Endothelial cell of umbilical vein (primary cell): ENCODE data around the gene CFAP77. TPM values are rescaled to one million over a fixed set of nuclear protein-coding genes. Genes with fewer than 3 reads are reported as not detected.

Experiments
- BruUV-seq: library from RNA; stranded (reverse); fragments of 400-500 nt; replicated peaks from 2 replicates; lab custom pipeline; 2021; lab: Mats Ljungman, UMichigan
- CTCF ChIA-PET: fragments of 300-600, 350-600 bp; sonication (Branson Sonifier 250); formaldehyde crosslinking; loops from one replicate; lab custom pipeline; 2021; ENCODE audit warnings: antibody characterized with exemption, inconsistent platforms; lab: Charles Lee
- POLR2A ChIA-PET: fragments of 300-600, 350-600 bp; sonication (Branson Sonifier 250); formaldehyde crosslinking; loops from one replicate; lab custom pipeline; 2021; ENCODE audit warnings: antibody characterized with exemption, inconsistent platforms; lab: Charles Lee
- DNase-seq: peaks from one replicate; pipeline ENCODE4 v3.0.0-alpha.2; 2011; ENCODE audit warnings: low read depth, low spot score
- FAIRE-seq: peaks from 2 replicates; lab custom pipeline; 2011; peaks lifted over from hg19 to GRCh38; lab: Jason Lieb, UNC
- H2AFZ ChIP-seq: 2 replicates; pipeline ENCODE4 v1.6.0; 2012; ENCODE audit warnings: low read depth, low read length, control low read depth, inconsistent platforms
- H3K27ac ChIP-seq: 2 replicates; pipeline ENCODE4 v1.5.1; 2011; ENCODE audit warnings: low read depth, mild to moderate bottlenecking, control low read depth, low read length, moderate library complexity; ENCODE audit not compliant: insufficient read depth
- H3K27me3 ChIP-seq, 2 experiments: 2 replicates each; pipeline versions ENCODE4 v1.6.0 to v1.6.1; 2011; ENCODE audit warnings: low read length in 2 of 2, mixed read lengths in 1 of 2; ENCODE audit not compliant: control insufficient read depth in 2 of 2, insufficient read depth in 2 of 2
- H3K36me3 ChIP-seq, 2 experiments: 2 replicates in 1 of 2; 3 replicates in 1 of 2; pipeline ENCODE4 v1.5.1; 2011; ENCODE audit warnings: low read length in 2 of 2, mild to moderate bottlenecking in 1 of 2, moderate library complexity in 1 of 2; ENCODE audit not compliant: control insufficient read depth in 2 of 2, insufficient read depth in 2 of 2; ENCODE audit errors: extremely low read depth in 1 of 2
- H3K4me1 ChIP-seq: 3 replicates; pipeline ENCODE4 v1.5.1; 2011; ENCODE audit warnings: mild to moderate bottlenecking, low read length; ENCODE audit not compliant: control insufficient read depth, insufficient read depth; ENCODE audit errors: extremely low read depth
- H3K4me2 ChIP-seq: 2 replicates; pipeline ENCODE4 v1.6.1; 2011; ENCODE audit warnings: low read length, control low read depth, mixed read lengths; ENCODE audit not compliant: insufficient read depth
- H3K4me3 ChIP-seq, 3 experiments: fragments of 200-600 bp in 1 of 3; sonication (generic), shearing (Covaris generic) in 1 of 3; replicated peaks in 1 of 3; 2 replicates each; pipeline ENCODE4 v1.5.1; 2011 to 2016; ENCODE audit warnings: control low read depth in 3 of 3, low read length in 3 of 3, mild to moderate bottlenecking in 2 of 3, inconsistent platforms in 1 of 3, low read depth in 1 of 3, moderate library complexity in 1 of 3; ENCODE audit not compliant: insufficient read depth in 1 of 3
- H3K79me2 ChIP-seq: 2 replicates; pipeline ENCODE4 v1.6.0; 2012; ENCODE audit warnings: low read length, inconsistent platforms; ENCODE audit not compliant: control insufficient read depth, insufficient read depth
- H3K9ac ChIP-seq: replicated peaks from 2 replicates; pipeline ENCODE3; 2011; ENCODE audit warnings: low read length, control low read depth; ENCODE audit not compliant: insufficient read depth; ENCODE audit errors: extremely low read depth
- H3K9me1 ChIP-seq: replicated peaks from 3 replicates; pipeline ENCODE4 v1.6.0; 2011; ENCODE audit warnings: mild to moderate bottlenecking, low read length; ENCODE audit not compliant: control insufficient read depth, insufficient read depth; ENCODE audit errors: extremely low read depth
- H3K9me3 ChIP-seq: replicated peaks from 2 replicates; pipeline ENCODE4 v1.5.1; 2012; ENCODE audit warnings: low read length, inconsistent platforms; ENCODE audit not compliant: control insufficient read depth, insufficient read depth
- H4K20me1 ChIP-seq: replicated peaks from 2 replicates; pipeline ENCODE3; 2011; ENCODE audit warnings: mild to moderate bottlenecking, low read length; ENCODE audit not compliant: control insufficient read depth, insufficient read depth; ENCODE audit errors: extremely low read depth
- EZH2 ChIP-seq: IDR thresholded peaks from 2 replicates; pipeline ENCODE4 v1.6.1; 2012; ENCODE audit warnings: borderline replicate concordance, low read depth, mild to moderate bottlenecking, moderate library complexity, low read length, inconsistent platforms; ENCODE audit not compliant: severe bottlenecking
- FOS ChIP-seq: IDR thresholded peaks from 2 replicates; pipeline ENCODE4 v1.6.1; 2011; ENCODE audit warnings: mild to moderate bottlenecking, low read length, moderate library complexity, borderline replicate concordance; ENCODE audit not compliant: insufficient read depth
- GATA2 ChIP-seq: IDR thresholded peaks from 2 replicates; pipeline ENCODE4 v1.7.0; 2011; ENCODE audit warnings: low read depth, mild to moderate bottlenecking, moderate library complexity, mixed read lengths, low read length; ENCODE audit not compliant: insufficient read length, insufficient read depth
- JUN ChIP-seq: IDR thresholded peaks from 2 replicates; pipeline ENCODE4 v1.6.1; 2011; ENCODE audit warnings: borderline replicate concordance, low read depth; ENCODE audit not compliant: insufficient read length, insufficient read depth
- MYC ChIP-seq: IDR thresholded peaks from one replicate; pipeline ENCODE4 v1.6.1; 2011; ENCODE audit warnings: mild to moderate bottlenecking, low read depth, low read length
- POLR2A ChIP-seq: IDR thresholded peaks from 2 replicates; pipeline ENCODE4 v1.6.1; 2012; ENCODE audit warnings: low read depth, mild to moderate bottlenecking, control low read depth, low read length
- POLR2AphosphoS5 ChIP-seq: IDR thresholded peaks from 2 replicates; pipeline ENCODE4 v1.6.1; 2012; ENCODE audit warnings: low read depth, mild to moderate bottlenecking, control low read depth, low read length, moderate library complexity; ENCODE audit not compliant: insufficient read depth
- dilution Hi-C: fragments of 300-500 bp; cut with MboI; formaldehyde crosslinking; loops from one replicate; pipeline ENCODE4 v1.15.0; 2019; ENCODE audit warnings: low sequenced_read_pairs; ENCODE audit not compliant: extremely low pct_ligation_motif_present
- intact Hi-C: fragments of 100-400 bp; cut with micrococcal nuclease; formaldehyde crosslinking; loops from one replicate; pipeline ENCODE4 v1.10.0; 2022
- polyA plus RNA-seq, 4 experiments: library from polyadenylated mRNA; depleted of rRNA in 3 of 4; stranded (reverse) in 3 of 4; unstranded in 1 of 4; fragments of >200 nt; gene quantifications; 2 replicates each; pipeline versions ENCODE4 v1.2.1 to v1.2.3, GENCODE V29; 2011 to 2012; ENCODE audit warnings: missing spikeins in 1 of 4
- total RNA-seq: library from RNA; stranded (reverse); gene quantifications from 2 replicates; pipeline ENCODE4 v1.2.3, GENCODE V29; 2021
- TF ChIP-seq, protein P1 (sequence below): IDR thresholded peaks from 2 replicates; pipeline ENCODE4 v1.6.1; 2011; ENCODE audit not compliant: insufficient read depth, insufficient read length
- TF ChIP-seq, protein P2 (sequence below), 2 donors: IDR thresholded peaks; 1 replicate in 1 of 2; 2 replicates in 1 of 2; pipeline ENCODE4 v1.5.1; 2011; ENCODE audit warnings: low read length in 2 of 2, mild to moderate bottlenecking in 2 of 2, moderate library complexity in 2 of 2, control low read depth in 1 of 2, inconsistent platforms in 1 of 2, low read depth in 1 of 2; ENCODE audit not compliant: insufficient read depth in 1 of 2; ENCODE audit errors: extremely low read depth in 1 of 2

The CFAP77 gene
- total and polyA plus RNA-seq, 2 donors (not counting 3 experiments of a cell fraction or from before 2014, with no cell fraction given), result not detected

DNA sequence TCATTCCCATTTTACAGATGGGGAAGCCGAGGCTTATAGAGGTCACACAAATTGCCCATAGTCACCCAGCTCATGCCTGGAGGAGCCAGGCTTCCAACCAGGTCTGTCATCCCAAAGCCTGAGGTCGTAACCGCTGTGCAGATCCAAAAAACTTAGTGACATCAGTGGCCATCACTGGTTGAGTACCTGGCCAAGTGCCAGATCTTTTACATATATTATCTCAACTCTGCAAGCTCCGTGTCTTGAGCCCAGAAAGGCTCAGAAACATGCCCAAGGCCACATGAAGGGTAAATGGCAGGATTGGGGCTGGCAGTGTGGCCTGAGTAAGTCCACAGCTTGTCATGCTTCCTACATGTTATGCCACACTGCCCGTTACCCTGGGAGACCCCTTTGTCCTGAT lies 13.5 kb downstream of the CFAP77 start:
- BruUV-seq, result no TSS peak
- no peak overlapping the region for H3K27ac ChIP-seq
- no peaks in the 10 kb centered on the region for H3K36me3 ChIP-seq
- DNase-seq, result no peak
- no peaks in the 10 kb centered on the region for H3K9me1 ChIP-seq
- intact Hi-C loops (no loop called here), dilution Hi-C loops (no loop called here)
- TF ChIP-seq MYC (no peak), POLR2A (no peak), EZH2 (no peak), GATA2 (no peak), JUN (no peak), POLR2AphosphoS5 (no peak), FOS (no peak)
- TF ChIP-seq, protein P1, sequence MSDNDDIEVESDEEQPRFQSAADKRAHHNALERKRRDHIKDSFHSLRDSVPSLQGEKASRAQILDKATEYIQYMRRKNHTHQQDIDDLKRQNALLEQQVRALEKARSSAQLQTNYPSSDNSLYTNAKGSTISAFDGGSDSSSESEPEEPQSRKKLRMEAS, result no peak
- TF ChIP-seq, protein P2, sequence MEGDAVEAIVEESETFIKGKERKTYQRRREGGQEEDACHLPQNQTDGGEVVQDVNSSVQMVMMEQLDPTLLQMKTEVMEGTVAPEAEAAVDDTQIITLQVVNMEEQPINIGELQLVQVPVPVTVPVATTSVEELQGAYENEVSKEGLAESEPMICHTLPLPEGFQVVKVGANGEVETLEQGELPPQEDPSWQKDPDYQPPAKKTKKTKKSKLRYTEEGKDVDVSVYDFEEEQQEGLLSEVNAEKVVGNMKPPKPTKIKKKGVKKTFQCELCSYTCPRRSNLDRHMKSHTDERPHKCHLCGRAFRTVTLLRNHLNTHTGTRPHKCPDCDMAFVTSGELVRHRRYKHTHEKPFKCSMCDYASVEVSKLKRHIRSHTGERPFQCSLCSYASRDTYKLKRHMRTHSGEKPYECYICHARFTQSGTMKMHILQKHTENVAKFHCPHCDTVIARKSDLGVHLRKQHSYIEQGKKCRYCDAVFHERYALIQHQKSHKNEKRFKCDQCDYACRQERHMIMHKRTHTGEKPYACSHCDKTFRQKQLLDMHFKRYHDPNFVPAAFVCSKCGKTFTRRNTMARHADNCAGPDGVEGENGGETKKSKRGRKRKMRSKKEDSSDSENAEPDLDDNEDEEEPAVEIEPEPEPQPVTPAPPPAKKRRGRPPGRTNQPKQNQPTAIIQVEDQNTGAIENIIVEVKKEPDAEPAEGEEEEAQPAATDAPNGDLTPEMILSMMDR (IDR thresholded peaks at IDR 0.05; ENCODE audit: extremely low read depth in 1 of 2, insufficient read depth in 1 of 2, low read depth in 1 of 2, low read length in 2 of 2), result no peak
- no peak overlapping the region for H3K9ac ChIP-seq
- H3K79me2 ChIP-seq, result no peaks in the 10 kb centered on the region
- no peak for FAIRE-seq
- no peaks in the 10 kb centered on the region for H4K20me1 ChIP-seq
- H3K27me3 ChIP-seq, result peaks cover 37 to 40% of the 10 kb centered on the region in 2 experiments
- H3K4me1 ChIP-seq, result no peaks in the 10 kb centered on the region
- POLR2A ChIA-PET, result no interaction called here
- no peak overlapping the region for H2AFZ ChIP-seq
- CTCF ChIA-PET, result no interaction called here
- no peak overlapping the region for H3K4me2 ChIP-seq
- no peak overlapping the region for H3K4me3 ChIP-seq
- H3K9me3 ChIP-seq, result no peaks in the 10 kb centered on the region
